ENCODE measurements around the gene MAGI1. TPM values are rescaled to one million over a fixed set of nuclear protein-coding genes. Genes with fewer than 3 reads are reported as not detected.
A peak's percentile ranks its signal among the peaks of the same experiment; 100 is the strongest.
"Not testable (repeated sequence)": the region's sequence is repeated elsewhere in the genome, so short reads cannot be mapped to it uniquely, and the experiment has no call there.

The MAGI1 gene
- polyA plus RNA-seq, 6 donors from 2014 or later: 0.08 TPM; not detected in 5

- Mint-ChIP-seq H3K27me3 (no peaks in the 10 kb centered on the region), H3K4me1 (no peaks in the 10 kb centered on the region), H3K4me3 (no peak overlapping the region), H3K9me3 (peaks cover 0 to 18% (median 10%) of the 10 kb centered on the region in 7 donors), H3K27ac (peak overlapping the region in 1 of 6 donors; percentile 50), H3K36me3 (no peaks in the 10 kb centered on the region)
- DNase-seq (no peak), ATAC-seq (ENCODE audit: low read depth in 2 of 2) (no peak)
Observed at GRCh38 chr3:65540666-65541065, 498.1 kb downstream of the MAGI1 start.

- Mint-ChIP-seq H3K36me3 (no peaks in the 10 kb centered on the region), H3K4me3 (no peak overlapping the region), H3K4me1 (no peaks in the 10 kb centered on the region), H3K27ac (no peak overlapping the region), H3K27me3 (no peaks in the 10 kb centered on the region), H3K9me3 (peaks cover 0 to 18% (median 10%) of the 10 kb centered on the region in 7 donors)
- ATAC-seq (ENCODE audit: low read depth in 2 of 2): no peak
- no peak for DNase-seq
Observed at GRCh38 chr3:65539616-65540015, 499.1 kb downstream of the MAGI1 start.

- Mint-ChIP-seq H3K9me3 (peaks cover 0 to 18% (median 5%) of the 10 kb centered on the region in 7 donors), H3K27ac (no peak overlapping the region), H3K36me3 (no peaks in the 10 kb centered on the region), H3K4me3 (no peak overlapping the region), H3K4me1 (no peaks in the 10 kb centered on the region), H3K27me3 (no peaks in the 10 kb centered on the region)
- no peak for ATAC-seq (ENCODE audit: low read depth in 2 of 2)
- DNase-seq: no peak
Observed at GRCh38 chr3:65538101-65538500, 500.6 kb downstream of the MAGI1 start.

GRCh38 chr3:65537109-65537508 lies 501.6 kb downstream of the MAGI1 start:
- no peaks in the 10 kb centered on the region for H3K36me3 Mint-ChIP-seq
- peaks cover 0 to 15% (median 5%) of the 10 kb centered on the region in 7 donors for H3K9me3 Mint-ChIP-seq
- H3K4me3 Mint-ChIP-seq: no peak overlapping the region
- H3K27me3 Mint-ChIP-seq: no peaks in the 10 kb centered on the region
- DNase-seq: no peak
- no peak overlapping the region for H3K27ac Mint-ChIP-seq
- ATAC-seq (ENCODE audit: low read depth in 2 of 2): no peak
- no peaks in the 10 kb centered on the region for H3K4me1 Mint-ChIP-seq

GRCh38 chr3:65535260-65535659 lies 503.5 kb downstream of the MAGI1 start:
- Mint-ChIP-seq H3K36me3 (no peaks in the 10 kb centered on the region), H3K9me3 (peaks cover 0 to 4% (median 0%) of the 10 kb centered on the region in 7 donors), H3K27ac (no peak overlapping the region), H3K4me3 (no peak overlapping the region), H3K4me1 (no peaks in the 10 kb centered on the region), H3K27me3 (no peaks in the 10 kb centered on the region)
- DNase-seq (no peak), ATAC-seq (ENCODE audit: low read depth in 2 of 2) (no peak)

- H3K9me3 Mint-ChIP-seq: peaks cover 0 to 4% (median 0%) of the 10 kb centered on the region in 7 donors
- ATAC-seq (ENCODE audit: low read depth in 2 of 2) (no peak), DNase-seq (no peak)
- H3K27me3 Mint-ChIP-seq: no peaks in the 10 kb centered on the region
- no peaks in the 10 kb centered on the region for H3K4me1 Mint-ChIP-seq
- H3K27ac Mint-ChIP-seq: no peak overlapping the region
- no peak overlapping the region for H3K4me3 Mint-ChIP-seq
- H3K36me3 Mint-ChIP-seq: no peaks in the 10 kb centered on the region
Observed at GRCh38 chr3:65534805-65535204, 503.9 kb downstream of the MAGI1 start.

GRCh38 chr3:65532749-65533148 lies 506.0 kb downstream of the MAGI1 start:
- Mint-ChIP-seq H3K4me1 (no peaks in the 10 kb centered on the region), H3K9me3 (peaks cover 0 to 4% (median 2%) of the 10 kb centered on the region in 7 donors), H3K27me3 (no peaks in the 10 kb centered on the region), H3K36me3 (no peaks in the 10 kb centered on the region), H3K4me3 (no peak overlapping the region), H3K27ac (no peak overlapping the region)
- no peak for DNase-seq
- no peak for ATAC-seq (ENCODE audit: low read depth in 2 of 2)

GRCh38 chr3:65532215-65532614 lies 506.5 kb downstream of the MAGI1 start:
- no peak overlapping the region for H3K27ac Mint-ChIP-seq
- H3K9me3 Mint-ChIP-seq: peaks cover 0 to 4% (median 2%) of the 10 kb centered on the region in 7 donors
- H3K36me3 Mint-ChIP-seq: no peaks in the 10 kb centered on the region
- no peak for ATAC-seq (ENCODE audit: low read depth in 2 of 2)
- no peak for DNase-seq
- no peak overlapping the region for H3K4me3 Mint-ChIP-seq
- no peaks in the 10 kb centered on the region for H3K27me3 Mint-ChIP-seq
- no peaks in the 10 kb centered on the region for H3K4me1 Mint-ChIP-seq

GRCh38 chr3:65531499-65531898 lies 507.2 kb downstream of the MAGI1 start:
- H3K27me3 Mint-ChIP-seq: no peaks in the 10 kb centered on the region
- no peak for ATAC-seq (ENCODE audit: low read depth in 2 of 2)

GRCh38 chr3:65526656-65527055 lies 512.1 kb downstream of the MAGI1 start:
- H3K9me3 Mint-ChIP-seq: peaks cover 0 to 6% (median 1%) of the 10 kb centered on the region in 7 donors
- H3K27me3 Mint-ChIP-seq: no peaks in the 10 kb centered on the region
- H3K4me3 Mint-ChIP-seq: no peak overlapping the region
- no peaks in the 10 kb centered on the region for H3K4me1 Mint-ChIP-seq
- H3K27ac Mint-ChIP-seq: no peak overlapping the region
- no peaks in the 10 kb centered on the region for H3K36me3 Mint-ChIP-seq
- no peak for ATAC-seq (ENCODE audit: low read depth in 2 of 2)
- no peak for DNase-seq

More at GRCh38 chr3:65531499-65531898, 507.2 kb downstream of the MAGI1 start:
- Mint-ChIP-seq H3K9me3 (peaks cover 0 to 4% (median 1%) of the 10 kb centered on the region in 7 donors), H3K4me3 (no peak overlapping the region), H3K27ac (no peak overlapping the region), H3K36me3 (no peaks in the 10 kb centered on the region), H3K4me1 (no peaks in the 10 kb centered on the region)
- no peak for DNase-seq

GRCh38 chr3:65524584-65524983 lies 514.1 kb downstream of the MAGI1 start:
- no peak for DNase-seq
- H3K27me3 Mint-ChIP-seq: no peaks in the 10 kb centered on the region
- no peaks in the 10 kb centered on the region for H3K4me1 Mint-ChIP-seq
- no peak overlapping the region for H3K27ac Mint-ChIP-seq
- H3K9me3 Mint-ChIP-seq: peaks cover 0 to 6% (median 3%) of the 10 kb centered on the region in 7 donors
- H3K36me3 Mint-ChIP-seq: no peaks in the 10 kb centered on the region
- no peak overlapping the region for H3K4me3 Mint-ChIP-seq
- ATAC-seq (ENCODE audit: low read depth in 2 of 2): no peak

- no peak for DNase-seq
- no peak for ATAC-seq (ENCODE audit: low read depth in 2 of 2)
- Mint-ChIP-seq H3K4me3 (no peak overlapping the region), H3K36me3 (no peaks in the 10 kb centered on the region), H3K9me3 (peaks cover 0 to 6% (median 3%) of the 10 kb centered on the region in 7 donors), H3K27ac (no peak overlapping the region), H3K4me1 (no peaks in the 10 kb centered on the region), H3K27me3 (no peaks in the 10 kb centered on the region)
Observed at GRCh38 chr3:65523878-65524277, 514.8 kb downstream of the MAGI1 start.

GRCh38 chr3:65521032-65521431 lies 517.7 kb downstream of the MAGI1 start:
- no peak overlapping the region for H3K4me3 Mint-ChIP-seq
- DNase-seq: no peak

GRCh38 chr3:65516998-65517397 lies 521.7 kb downstream of the MAGI1 start:
- ATAC-seq (ENCODE audit: low read depth in 2 of 2) (no peak), DNase-seq (no peak)
- Mint-ChIP-seq H3K36me3 (no peaks in the 10 kb centered on the region), H3K27me3 (no peaks in the 10 kb centered on the region), H3K9me3 (peaks cover 0 to 15% (median 7%) of the 10 kb centered on the region in 7 donors), H3K4me3 (no peak overlapping the region), H3K27ac (no peak overlapping the region), H3K4me1 (no peaks in the 10 kb centered on the region)

More at GRCh38 chr3:65521032-65521431, 517.7 kb downstream of the MAGI1 start:
- Mint-ChIP-seq H3K27ac (no peak overlapping the region), H3K36me3 (no peaks in the 10 kb centered on the region), H3K27me3 (no peaks in the 10 kb centered on the region), H3K9me3 (peaks cover 0 to 14% (median 4%) of the 10 kb centered on the region in 7 donors), H3K4me1 (no peaks in the 10 kb centered on the region)
- ATAC-seq (ENCODE audit: low read depth in 2 of 2): no peak

- peaks cover 0 to 15% (median 3%) of the 10 kb centered on the region in 7 donors for H3K9me3 Mint-ChIP-seq
- H3K27ac Mint-ChIP-seq; H3K36me3 Mint-ChIP-seq; H3K27me3 Mint-ChIP-seq; ATAC-seq (ENCODE audit: low read depth in 2 of 2); H3K4me3 Mint-ChIP-seq; H3K4me1 Mint-ChIP-seq; DNase-seq: not testable (repeated sequence)
Observed at GRCh38 chr3:65514317-65514716, 524.4 kb downstream of the MAGI1 start.
